GM12873 (cell line): ENCODE data around the gene CMIP.

Experiments
- TF ChIP-seq, protein P1 (sequence below): IDR thresholded peaks from 2 replicates; pipeline ENCODE4 v1.5.1; 2012; ENCODE audit warnings: low read depth, mild to moderate bottlenecking, moderate library complexity, low read length, control low read depth; ENCODE audit not compliant: insufficient read depth; ENCODE audit errors: missing control alignments

The CMIP gene

DNA sequence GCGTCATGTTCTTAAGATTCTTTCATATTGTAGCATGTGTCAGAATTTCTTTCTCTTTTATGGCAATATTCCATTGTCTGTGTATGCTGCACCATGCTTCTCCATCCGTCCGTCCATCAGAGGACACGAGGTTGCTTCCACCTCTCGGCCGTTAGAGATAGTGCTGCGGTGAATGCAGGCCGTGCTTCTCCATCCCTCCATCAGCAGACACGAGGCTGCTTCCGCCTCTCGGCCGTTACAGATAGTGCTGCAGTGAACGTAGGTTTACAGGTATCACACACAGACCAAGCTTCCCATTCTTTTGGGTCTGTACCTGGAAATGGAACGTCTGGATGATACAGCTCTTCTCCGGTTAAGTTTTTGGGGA lies 113.5 kb downstream of the CMIP start:
- TF ChIP-seq, protein P1, sequence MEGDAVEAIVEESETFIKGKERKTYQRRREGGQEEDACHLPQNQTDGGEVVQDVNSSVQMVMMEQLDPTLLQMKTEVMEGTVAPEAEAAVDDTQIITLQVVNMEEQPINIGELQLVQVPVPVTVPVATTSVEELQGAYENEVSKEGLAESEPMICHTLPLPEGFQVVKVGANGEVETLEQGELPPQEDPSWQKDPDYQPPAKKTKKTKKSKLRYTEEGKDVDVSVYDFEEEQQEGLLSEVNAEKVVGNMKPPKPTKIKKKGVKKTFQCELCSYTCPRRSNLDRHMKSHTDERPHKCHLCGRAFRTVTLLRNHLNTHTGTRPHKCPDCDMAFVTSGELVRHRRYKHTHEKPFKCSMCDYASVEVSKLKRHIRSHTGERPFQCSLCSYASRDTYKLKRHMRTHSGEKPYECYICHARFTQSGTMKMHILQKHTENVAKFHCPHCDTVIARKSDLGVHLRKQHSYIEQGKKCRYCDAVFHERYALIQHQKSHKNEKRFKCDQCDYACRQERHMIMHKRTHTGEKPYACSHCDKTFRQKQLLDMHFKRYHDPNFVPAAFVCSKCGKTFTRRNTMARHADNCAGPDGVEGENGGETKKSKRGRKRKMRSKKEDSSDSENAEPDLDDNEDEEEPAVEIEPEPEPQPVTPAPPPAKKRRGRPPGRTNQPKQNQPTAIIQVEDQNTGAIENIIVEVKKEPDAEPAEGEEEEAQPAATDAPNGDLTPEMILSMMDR = no peak

DNA sequence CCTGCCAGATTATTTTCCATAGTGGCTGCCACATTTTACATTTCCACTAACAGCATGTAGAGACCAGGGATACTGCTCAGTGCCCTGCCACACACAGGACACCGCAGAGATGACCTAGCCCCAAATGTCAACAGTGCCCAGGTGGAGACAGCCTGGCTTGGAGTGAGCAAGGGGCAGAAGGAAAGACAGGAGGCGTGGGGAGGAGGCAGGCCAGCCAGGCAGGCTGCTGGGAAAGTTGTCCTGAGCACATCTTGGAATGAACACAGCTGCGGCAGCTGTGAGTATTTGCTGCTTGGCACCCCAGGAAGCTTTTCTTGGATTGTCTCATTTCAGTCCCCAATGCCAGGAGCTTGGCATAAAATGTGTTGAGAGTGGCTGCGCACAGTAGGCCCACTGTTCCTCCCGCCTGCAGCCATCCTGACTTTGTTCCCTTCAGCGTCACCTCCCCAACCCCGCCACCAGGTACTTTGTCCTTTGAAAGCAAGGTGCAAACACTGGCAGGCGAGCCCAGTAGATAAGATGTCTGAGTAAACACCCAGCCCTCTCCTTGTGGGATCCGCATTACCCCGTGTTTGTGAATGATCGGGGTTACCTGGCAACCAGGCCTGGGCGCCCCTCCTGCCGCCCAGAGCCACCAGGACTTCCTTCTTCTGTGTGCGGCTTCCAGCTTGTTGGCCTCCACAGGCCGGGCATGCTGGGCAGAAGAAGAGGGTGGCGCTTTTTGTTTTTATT lies 114.0 kb downstream of the CMIP start:
- TF ChIP-seq, protein P1 = no peak

DNA sequence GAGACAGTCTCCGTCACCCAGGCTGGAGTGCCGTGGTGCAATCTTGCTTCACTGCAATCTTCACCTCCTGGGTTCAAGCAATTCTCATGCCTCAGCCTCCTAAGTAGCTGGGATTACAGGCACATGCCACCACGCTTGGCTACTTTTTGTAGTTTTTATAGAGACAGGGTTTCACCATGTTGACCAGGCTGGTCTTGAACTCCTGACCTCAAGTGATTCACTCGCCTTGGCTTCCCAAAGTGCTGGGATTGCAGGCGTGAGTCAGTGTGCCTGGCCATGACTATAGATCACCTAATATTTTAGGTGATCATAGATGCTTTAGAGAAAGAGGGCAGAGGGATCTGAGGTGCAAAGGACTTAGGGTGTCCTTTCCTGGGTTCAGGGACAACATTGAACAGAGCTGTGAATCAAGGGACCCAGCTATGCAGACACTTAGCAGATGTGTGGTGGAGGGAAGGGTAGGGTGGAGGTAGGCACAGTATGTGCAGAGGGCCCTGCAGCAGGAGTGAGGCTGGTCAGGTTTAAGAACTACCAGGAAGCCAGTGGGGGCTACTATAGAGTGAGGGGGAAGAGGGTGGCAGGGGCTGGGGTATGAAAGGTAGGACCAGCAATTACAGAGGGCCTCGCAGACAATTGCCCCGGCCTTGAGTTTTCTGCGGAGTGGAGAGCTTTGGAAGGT lies 116.5 kb downstream of the CMIP start:
- TF ChIP-seq, protein P1 = no peak

DNA sequence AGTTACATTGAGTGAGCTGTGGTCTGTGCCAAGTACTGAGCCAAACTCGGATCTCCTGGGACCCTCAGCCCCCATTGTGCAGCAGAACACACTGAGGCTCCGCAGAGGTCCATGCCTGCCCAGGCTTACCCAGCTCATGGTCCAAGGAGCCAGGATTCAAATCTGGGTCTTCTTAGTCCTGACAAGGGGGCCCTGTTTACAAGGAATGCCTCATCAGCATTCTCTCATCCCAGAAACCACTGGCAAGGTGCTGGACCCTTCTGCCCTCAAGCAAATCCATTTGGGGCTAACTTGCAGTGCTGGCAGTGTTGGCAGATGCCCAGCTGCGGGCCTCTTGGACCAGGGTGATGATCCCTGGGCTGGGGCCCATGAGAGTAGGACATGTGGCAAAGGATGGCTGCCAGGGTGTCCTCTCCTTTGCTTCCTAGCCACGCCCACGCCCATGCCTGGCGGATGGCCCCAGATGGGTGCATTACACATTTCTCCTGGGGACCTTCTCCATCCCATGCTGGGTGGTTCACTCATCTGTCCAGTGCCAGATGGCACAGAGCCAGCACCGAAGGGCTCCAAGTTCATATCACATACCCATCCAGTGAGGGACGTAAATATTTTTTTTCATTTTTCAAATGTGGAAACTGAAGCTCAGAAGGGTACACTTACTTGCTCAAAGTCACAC lies 117.7 kb downstream of the CMIP start:
- TF ChIP-seq, protein P1 = no peak

DNA sequence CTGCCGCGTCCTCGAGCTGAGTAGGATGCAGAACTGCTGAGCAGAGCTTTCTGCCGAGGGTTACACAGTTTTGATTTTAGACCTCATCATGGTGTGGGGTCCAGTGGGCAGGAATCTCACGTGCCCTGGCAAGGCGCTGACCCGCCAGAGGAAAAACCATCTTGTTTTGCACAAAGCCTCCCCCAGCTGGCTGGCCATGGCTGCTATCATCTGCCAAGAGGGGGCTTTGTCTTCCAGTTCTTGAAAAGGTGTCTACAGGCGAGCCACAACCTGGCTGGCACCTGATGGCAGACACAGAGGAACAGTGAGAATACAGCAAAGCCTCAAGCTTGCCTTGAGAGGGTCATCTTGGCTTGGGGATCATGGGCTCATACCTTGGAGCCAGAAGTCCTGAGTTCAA lies 118.3 kb downstream of the CMIP start:
- TF ChIP-seq, protein P1 = no peak

DNA sequence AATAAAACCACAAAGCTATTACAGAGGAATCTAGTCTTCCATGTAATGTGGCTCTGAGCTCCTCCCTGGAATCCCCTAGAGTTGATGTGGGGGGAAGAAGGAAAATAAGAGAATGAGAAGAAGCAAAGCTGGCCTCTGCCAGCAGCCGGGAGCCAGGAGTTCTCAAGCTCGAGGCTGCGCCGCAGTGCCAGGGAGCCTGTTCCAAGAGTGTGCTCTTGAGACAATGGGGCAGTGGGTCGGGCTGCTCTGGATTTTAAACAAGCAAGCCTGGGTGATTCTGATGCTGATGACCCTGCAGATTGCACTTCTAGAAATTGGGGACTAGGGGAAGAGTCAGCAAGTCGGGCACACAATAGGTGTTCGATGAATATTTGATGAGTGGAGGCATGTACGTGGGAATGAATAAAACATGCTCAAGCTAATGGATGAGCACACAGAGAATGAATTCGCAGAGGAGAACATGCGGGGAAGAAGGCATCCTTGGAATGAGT lies 119.9 kb downstream of the CMIP start:
- TF ChIP-seq, protein P1 = no peak
